Left cardiac atrium (tissue), 4 donors: ENCODE measurements around the gene P4HB. TPM values are rescaled to one million over a fixed set of nuclear protein-coding genes. Genes with fewer than 3 reads are reported as not detected.

Experiments
- ATAC-seq, 2 donors: fragments of 200-7000 bp; cut with Tn5 transposase; one replicate each; pipeline ENCODE4 v1.9.1; 2020; ENCODE audit warnings: mild to moderate bottlenecking in 2 of 2, moderate library complexity in 2 of 2
- DNase-seq: peaks from one replicate; pipeline ENCODE4 v3.0.0-alpha.2; 2020
- intact Hi-C, 2 donors: fragments of 100-400 bp; cut with DNase I; formaldehyde crosslinking; loops; one replicate each; pipeline versions ENCODE4 v1.14.1 to v1.15.1; 2022 to 2023
- long read RNA-seq: library from polyadenylated mRNA; unstranded; transcript quantifications from one replicate; pipeline ENCODE4 v2.0.0, GENCODE V29; 2021
- total RNA-seq, 2 donors: library from RNA; stranded (reverse); fragmentation: NEBNext Ultra II Directional; extraction: Animal tissue kit (Norgen Biotek cat#: 25700); gene quantifications; one replicate each; pipeline ENCODE4 v1.2.1, GENCODE V29; 2021
- donor health status: DM: no; HTN: yes; CAD: no.
- donor health status: DM: no; HTN: yes; CAD: no; lungs with severe emphysema.
- donor health status: DM: yes; HTN: yes; CAD: no.
- donor health status: Dilated cardiomyopathy.

Gene P4HB
- 100 to 1,000 TPM; 403 to 414 TPM for total RNA-seq
- long read RNA-seq, transcript P4HB-215 (3 exons, 493 nt), result minor isoform, 5 of 1,115 reads
- long read RNA-seq, transcript P4HB-208 (2 exons, 914 nt), result minor isoform, 5 of 1,115 reads
- long read RNA-seq, transcript P4HB-201 (11 exons, 2,603 nt), result major isoform, 980 of 1,115 reads
- long read RNA-seq, transcript P4HB-210 (5 exons, 765 nt), result minor isoform, 37 of 1,115 reads
- long read RNA-seq, partial matches to known transcripts, result 53 of 1,115 reads
- long read RNA-seq, other reads (novel, unspliced or antisense), result 31 of 1,115 reads

DNA sequence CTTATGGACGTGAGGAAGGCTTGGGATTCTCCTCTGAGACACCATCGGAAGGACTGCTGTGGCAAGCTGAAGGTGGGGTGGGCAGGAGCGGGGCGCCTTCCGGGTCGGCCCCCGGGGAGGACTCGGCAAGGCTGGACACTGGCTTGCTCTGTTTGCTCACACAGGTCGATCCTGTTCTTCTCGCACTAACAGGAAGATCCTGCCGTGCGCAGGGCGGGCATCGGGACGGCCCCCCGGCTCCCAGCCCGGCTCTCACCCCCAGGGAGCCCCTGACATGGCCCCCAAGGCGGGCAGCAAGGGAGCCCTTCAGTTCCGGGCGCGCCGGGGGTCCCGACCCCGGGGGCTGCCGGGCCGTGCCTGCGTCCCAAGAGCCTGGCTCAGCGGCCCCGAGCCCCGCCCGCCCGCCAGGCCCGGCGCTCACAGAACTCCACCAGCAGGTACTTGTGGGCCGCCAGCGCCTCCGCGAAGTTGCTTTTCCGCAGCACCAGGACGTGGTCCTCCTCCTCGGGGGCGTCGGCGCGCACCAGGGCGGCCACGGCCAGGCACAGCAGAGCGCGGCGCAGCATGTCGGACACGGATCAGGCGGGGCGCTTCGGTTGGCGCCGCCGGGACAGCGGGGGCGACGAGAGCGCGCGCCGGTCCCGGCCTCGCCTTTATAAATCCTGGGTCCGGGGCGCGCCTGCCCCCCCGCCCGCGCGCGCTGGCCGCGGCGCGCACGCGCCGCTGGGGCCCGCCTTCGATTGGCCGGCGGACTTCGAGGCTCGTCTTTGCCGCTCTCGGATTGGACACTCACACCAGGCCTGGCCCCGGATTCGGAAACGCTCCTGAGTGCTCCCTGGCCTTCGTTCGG, at the start of gene P4HB:
TSS of gene P4HB (minus strand) at position 630 of the 850 bp plus-strand sequence. CDS start at position 566, 64 bp downstream.
- intact Hi-C loops, result no loop called here
- ATAC-seq, result no peak
- DNase-seq, result no peak

DNA sequence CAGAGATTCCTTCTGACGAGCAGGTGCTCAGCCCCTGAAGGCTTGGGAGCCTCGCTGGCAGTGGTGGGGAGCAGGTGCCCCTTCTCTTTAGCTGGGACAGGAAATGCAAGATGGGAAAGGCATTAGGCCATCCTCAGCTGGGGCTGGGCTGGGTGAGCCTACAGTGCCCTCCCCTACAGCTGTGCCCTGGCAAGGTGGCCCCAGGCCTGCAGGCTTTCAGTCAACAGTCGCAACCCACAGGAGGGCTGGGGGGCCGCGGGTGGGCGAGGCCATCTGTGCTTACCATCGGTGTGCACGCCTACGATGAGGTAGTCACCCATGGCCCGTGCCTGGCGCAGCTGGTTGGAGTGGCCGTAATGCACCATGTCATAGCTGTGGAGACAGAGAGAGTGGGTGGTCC, 48.9 kb upstream of the P4HB start:
- DNase-seq (no peak), ATAC-seq (no peak)
- intact Hi-C loops, result no loop called here

DNA sequence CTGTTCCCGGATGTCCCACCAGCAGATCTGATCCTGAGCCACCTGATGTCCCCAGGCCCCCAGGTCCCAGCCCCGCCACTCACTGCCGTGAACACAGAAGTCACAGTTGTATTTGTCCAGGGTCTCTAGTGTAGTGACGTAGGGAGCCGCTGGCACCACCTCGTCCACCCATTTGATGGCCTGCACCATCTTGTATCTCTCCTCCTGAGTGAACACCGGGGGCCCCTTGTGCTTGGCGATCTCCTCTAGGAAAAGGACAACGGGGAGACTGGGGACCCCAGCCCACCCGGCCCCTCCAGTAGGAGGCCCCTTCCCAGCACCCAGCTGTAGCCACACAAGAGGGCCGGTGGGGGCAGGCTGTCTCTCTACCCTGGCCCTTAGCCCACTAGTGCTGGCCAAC, 48.5 kb upstream of the P4HB start:
- no peak for ATAC-seq
- intact Hi-C loops, result no loop called here
- DNase-seq, result no peak

DNA sequence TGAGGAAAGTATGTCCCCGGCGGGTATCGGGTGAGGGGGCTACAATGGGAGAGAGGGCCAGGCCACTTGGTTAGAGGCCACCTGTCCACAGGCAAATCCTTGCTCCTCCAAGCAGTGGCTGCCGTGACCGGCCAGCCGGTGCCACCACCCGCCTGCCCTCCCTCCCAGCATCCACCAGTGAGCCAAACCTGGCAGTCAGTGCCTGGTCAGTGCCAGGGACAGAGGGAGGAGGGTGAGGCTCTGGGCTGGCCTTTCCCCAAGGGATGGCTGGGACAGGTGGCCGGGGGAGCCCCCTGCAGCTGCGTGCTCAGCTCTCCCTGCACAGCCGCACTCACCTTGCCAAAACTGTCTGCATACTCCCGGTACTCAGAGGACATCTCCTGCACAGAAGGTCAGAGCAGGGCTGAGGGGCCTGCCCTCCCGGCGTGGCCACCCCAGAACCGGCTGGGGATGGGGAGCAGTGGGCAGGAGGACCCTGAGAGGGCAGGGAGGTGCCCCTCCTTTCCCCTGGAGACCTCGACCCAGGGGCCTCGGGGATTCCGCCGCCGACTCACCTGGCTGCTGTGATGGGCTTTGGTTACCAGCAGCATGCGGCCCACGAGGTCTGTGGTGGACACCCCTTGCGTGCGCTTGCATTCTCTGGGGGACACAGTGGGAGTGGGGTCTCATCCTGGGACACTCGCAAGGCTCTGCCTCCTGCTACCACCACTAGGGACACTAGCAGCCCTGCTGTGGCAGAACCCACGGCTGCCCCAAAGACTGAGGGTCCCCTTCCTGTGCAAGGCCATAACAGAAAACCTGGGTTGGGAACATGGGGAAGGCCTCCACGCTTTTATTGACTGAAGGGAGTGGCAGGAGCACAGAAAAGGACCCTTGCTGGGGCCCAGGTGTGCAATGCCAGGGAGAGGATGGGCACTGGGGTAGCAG, 47.1 kb upstream of the P4HB start:
- ATAC-seq (no peak), DNase-seq (no peak)
- intact Hi-C loops, result no loop called here

DNA sequence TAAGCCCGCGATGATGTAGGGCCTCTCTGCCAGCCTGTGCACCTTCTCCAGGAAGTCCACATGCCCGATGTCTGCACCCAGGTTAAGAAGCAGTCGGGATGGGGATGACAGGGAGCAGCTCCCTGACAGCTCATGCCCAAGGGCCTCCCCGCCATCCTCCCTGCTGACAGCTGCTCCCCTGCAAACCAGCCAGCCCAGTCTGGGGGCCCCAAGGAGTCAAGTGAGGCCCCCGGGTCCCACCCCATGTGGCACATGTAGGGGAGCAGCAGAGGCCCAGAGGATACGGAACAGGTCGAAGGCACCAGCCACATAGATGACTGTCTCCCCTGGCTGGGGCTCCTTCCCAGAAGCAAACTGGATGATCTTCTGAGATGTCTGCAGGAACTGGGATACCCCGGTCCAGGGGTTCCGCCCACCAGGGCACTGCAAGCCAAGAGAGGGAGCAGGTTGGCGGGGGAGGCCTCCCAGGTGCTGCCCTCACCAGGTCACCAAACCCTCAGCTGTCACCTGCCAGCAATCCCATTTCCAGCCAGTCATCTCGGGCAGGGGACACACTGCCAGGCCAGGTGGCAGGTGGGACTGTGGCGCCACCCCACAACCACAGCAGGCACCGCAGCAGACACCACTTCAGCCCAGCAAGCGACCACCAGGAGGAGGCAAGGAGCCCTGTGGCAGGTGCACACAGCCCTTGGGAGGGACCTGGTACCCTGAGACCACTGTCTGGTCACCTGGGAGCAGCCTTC, 46.3 kb upstream of the P4HB start:
- ATAC-seq, result no peak
- no peak for DNase-seq
- intact Hi-C loops, result no loop called here

DNA sequence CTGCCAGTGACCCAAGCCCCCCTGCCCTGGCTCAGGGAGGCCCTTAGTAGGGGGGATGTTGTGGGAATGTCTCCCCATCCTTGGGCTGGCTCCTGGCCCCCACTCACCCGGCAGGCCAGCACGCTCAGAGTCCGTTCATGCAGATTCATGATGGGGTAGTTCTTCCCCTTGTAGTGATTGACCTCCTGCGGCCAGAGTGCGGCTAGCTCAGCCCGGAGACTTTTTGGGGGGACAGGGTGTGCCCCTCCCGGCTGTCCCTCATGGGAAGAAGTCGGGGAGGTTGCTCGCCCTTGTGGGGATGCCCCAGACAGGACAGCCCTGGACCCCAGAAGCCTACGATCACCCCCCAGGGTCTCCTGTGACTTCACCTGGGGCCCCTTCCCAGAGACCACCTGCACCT, 45.7 kb upstream of the P4HB start:
- ATAC-seq, result no peak
- intact Hi-C loops, result no loop called here
- no peak for DNase-seq

DNA sequence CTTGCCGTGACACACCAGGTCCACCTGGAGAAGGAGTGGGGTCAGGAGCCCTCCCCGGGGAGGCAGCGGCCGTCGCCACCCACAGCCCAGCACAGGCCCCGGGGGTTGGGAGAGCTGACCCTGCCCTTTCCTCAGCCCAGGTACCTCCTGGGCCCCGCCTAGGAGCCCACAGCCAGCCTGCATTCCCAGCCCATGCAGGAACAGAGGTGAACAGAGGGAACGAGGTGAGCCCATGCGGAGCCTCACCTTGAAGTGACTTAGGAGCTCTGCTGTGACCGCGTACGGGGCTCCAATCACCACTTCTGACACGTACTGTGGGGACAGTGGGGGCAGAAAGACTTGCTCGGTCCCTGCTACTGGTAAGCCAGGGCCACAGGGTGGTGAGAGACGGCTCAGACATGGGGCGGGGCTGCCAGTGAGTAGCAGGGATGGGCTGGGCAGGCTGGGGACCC, 45.1 kb upstream of the P4HB start:
- ATAC-seq (no peak), DNase-seq (no peak)
- intact Hi-C loops, result no loop called here

DNA sequence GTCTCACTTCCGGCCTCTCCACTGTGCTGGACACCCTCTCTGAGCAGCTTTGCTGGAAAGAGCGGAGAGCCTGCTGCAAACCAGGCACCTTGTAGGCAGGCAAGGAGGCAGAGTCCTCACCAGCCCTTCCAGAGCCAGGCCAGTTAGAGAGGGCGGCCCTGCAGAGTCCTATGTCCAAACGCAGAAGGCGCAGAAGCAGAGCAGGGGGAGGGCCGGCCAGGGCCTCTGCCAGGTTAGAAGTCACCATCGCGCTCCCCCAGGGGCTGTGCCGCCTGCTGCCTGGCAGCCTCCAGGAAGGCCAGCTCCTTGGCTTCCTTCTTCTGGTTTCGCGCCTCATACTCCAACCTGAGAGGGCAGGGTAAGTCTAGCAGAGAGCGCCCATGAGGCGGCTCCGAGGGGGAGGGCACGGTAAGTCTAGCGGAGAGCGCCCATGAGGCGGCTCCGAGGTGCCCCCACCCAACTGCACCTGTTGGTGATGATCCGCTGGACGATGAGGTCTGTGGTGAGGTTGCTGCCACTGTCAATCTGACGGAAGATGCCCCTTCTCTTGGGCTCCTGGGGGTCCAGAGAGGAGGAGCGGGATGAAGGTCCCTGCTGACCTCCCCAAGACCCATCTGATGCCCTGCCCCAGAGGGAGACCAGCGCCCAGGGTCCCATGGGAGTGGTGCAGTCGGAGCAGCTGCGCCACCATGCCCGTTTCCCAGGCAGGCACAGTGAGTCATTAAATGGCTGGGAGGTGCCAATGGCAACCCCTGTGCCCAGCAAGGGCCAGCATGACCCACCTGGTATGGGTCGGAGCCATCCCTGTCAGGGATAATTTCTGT, 44.5 kb upstream of the P4HB start:
- intact Hi-C loops, result no loop called here
- ATAC-seq (no peak), DNase-seq (no peak)

DNA sequence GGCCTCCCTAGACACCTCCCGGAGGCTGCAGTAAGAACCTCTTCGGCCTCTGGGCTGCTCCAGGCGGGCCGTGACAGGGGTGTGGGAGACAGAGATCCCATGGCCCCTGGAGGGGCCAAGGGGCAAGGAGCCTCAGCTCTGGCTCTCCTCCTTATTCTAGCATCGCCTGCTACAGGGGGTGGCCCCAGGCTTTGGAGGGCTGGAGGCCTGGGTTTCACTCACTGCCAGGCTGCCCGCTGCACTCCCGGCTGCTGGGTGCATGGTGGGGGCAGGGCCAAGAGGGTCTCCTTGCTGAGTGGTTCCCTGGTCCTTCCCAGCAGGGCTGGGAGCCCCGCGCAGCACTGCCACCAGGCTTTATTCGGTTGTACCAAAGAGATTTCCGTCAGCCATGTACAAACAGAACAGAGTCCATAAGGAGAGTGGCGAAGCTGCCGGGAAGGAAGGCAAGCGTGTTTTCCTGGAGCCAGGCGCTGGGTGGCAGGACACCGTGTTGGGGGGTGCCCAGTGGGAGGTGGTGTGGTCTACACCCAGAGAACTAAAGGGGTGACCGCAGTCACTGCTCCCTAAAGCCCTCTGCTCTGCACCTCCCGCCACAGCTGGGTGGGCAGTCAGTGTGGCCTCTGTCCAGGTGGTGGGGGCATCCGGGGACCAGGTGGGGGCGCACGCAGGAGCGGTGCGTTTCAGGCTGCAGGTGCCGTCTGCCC, 43.7 kb upstream of the P4HB start:
- intact Hi-C loops, result no loop called here
- ATAC-seq (no peak), DNase-seq (no peak)

DNA sequence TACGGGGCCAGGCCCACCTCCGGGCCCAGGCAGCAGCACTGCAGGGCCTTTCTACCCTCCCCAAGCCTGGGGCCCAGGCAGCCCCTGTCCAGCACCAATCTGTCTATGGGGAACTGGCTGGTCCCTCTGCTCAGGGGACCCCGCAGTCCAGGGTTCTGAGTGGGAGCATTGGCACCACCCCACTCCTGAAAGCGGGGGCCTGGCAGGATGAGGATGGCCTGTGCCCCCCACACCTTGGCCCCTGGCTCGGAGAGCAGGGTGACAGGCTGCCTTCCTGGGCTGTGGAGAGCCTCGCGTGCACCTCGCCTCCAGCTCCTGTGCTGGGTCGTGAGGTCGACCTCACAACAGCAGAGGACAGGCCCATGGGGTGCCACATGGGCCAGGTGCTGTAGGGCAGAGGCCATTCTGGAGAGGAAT, 43.1 kb upstream of the P4HB start:
- ATAC-seq (no peak), DNase-seq (no peak)
- intact Hi-C loops, result no loop called here

DNA sequence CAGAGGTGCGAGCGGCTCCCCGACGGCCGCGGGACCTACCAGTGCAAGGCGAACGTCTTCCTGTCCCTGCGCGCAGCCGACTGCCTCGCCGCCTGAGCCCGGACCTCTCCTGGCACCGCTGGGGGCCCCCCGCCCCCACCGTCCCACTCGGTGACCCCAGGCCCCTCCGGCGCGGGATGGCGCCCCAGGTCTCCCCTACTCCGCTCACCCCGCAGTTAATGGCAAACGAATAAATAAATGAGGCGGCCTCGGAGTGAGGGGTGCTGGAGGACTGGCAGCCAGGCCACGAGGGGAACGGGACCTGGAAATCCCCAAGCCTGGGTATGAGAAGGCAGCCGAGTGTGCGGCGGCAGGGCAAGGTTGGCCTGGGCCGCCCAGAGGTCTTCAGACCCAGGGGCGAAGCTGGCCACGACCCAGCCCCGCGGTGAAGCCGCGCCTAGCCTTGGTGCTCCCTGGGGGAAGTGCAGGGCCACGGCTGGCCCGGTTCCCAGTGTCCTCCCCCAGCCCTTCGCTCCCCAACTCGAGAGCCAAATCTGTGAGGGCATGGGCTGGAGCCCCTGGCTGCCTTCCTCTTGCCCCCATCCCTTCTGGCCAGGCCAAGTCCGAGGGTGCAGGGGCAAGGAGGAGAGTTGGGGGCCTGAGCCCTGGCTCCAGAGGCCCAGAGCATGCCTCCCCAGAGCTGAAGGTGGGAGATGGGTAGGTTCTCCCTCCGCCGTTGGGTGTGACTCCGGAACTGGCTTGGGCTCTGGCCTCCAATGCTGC, 42.5 kb upstream of the P4HB start:
- peak; percentile 3 to 13 for ATAC-seq
- intact Hi-C loops, result no loop called here
- DNase-seq, result no peak

DNA sequence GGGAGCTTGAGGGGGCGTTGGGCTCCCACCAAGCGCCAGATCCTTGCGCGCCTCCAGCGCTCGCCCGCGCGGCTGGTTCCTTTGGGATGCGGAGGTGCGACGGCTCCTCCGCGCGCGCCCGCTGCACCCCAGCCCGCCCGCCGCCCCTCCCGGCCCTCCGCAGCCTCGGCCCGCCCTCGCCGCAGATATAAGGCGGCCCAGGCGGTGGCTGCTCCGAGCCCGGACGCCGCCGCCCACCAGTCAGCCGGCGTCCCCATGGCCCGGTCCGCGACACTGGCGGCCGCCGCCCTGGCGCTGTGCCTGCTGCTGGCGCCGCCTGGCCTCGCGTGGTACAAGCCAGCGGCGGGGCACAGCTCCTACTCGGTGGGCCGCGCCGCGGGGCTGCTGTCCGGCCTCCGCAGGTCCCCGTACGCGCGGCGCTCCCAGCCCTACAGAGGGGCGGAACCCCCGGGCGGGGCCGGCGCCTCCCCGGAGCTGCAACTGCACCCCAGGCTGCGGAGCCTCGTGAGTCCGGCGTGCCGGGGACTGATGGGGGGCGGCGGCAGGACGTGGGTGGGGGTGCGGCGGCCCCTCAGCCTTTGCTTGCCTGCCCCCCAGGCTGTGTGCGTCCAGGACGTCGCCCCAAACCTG, 41.8 kb upstream of the P4HB start, which contains the start of gene NPB:
TSS of gene NPB (plus strand) at position 216 of the 630 bp plus-strand sequence. CDS start at position 256, 40 bp downstream.
- intact Hi-C loops, result no loop called here
- no peak for DNase-seq

DNA sequence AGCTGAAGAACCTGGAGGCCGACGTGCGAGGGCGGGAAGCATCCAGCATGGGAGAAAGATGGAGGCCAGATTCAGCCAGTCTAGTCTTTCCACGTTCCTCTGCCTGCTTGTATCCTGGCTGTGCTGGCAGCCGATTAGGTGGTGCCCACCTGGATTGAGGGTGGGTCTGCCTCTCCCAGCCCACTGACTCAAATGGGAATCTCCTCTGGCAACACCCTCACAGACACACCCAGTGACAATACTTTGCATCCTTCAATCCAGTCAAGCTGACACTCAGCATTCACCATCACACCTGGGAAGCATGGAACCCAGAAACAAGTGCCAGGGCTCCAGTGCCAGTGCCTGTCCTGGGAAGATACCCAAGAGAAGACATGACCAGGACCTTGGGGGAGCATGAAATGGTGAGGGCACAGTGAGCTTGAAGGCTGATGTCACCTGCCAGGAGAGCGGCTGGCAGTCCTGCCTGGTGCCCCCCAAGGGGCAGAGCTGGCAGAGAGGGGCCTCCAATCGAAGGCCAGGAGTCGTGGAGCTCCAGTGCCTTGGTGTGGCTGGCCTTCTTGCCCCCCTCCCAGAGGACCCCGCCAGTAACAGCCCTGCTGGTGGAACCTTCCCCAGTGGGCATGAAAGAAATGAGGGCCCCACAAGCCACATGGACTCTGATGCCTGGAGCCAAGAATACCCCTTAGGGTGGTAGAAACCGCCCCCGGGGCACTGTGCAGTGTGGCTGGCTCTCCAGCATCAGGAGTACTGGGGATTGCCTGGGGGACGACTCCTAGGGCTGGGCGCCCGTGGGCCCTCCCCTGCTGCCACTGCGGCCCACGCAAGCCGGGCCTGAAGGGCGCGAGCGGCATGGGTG, 41.1 kb upstream of the P4HB start:
- intact Hi-C loops, result no loop called here
- no peak for DNase-seq
- ATAC-seq, result peak in 1 of 2 donors; percentile 14

More for the DNA sequence above, 41.8 kb upstream of the P4HB start, which contains the start of gene NPB:
- ATAC-seq, result peak; percentile 59 to 74

DNA sequence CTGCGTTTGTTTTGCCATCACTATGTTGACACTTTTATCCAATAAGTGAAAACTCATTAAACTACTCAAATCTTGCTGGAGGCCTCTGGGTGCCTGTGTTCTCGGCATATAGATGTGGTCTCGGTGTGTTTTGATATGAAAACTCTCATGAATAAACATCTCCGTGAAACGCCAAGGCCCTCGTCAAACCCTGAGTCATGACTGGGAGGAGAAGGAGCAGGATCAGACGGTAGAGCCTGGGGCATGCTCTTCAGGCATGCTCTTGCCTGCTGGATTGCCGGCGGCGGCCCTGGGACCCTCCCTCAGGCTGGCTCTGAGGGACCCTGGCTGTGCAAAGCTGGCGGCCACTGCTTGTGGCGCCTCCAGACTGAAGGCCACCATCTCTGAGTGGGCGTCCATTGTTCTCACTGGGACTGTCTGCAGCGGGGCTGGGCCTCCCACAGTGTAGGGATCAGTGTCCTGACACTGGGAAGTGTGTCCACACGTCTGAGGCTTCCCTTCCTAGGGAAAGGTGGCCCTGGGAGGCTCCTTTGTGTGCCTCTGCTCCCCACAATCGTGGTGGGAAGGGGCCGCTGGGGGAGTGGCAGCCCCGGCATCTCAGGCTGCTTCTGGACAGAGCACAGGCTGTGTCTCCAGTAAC, 40.0 kb upstream of the P4HB start:
- ATAC-seq (no peak), DNase-seq (no peak)

More for the DNA sequence above, 40.0 kb upstream of the P4HB start:
- intact Hi-C loops, result no loop called here
